Transverse colon (tissue), 4 donors: ENCODE data around the gene SLC39A12. TPM values are rescaled to one million over a fixed set of nuclear protein-coding genes. Genes with fewer than 3 reads are reported as not detected.

Experiments used
- DNase-seq: peaks from one replicate; pipeline ENCODE4 v3.0.0-alpha.2; 2019
- H3K27ac ChIP-seq, 4 donors: fragments of 200-600 bp; sonication (generic); 2 replicates each; pipeline ENCODE4 v1.5.1; 2016 to 2018; ENCODE audit warnings: inconsistent platforms in 4 of 4
- H3K27me3 ChIP-seq: fragments of 200-600 bp; sonication (generic); 2 replicates; pipeline ENCODE4 v1.5.1; 2017; ENCODE audit warnings: inconsistent platforms
- H3K36me3 ChIP-seq, 4 donors: fragments of 200-600 bp; sonication (generic); 2 replicates each; pipeline ENCODE4 v1.5.1; 2017 to 2019; ENCODE audit warnings: inconsistent platforms in 4 of 4
- H3K4me1 ChIP-seq, 4 donors: fragments of 200-600 bp; sonication (generic); 2 replicates each; pipeline ENCODE4 v1.5.1; 2017 to 2020; ENCODE audit warnings: inconsistent platforms in 4 of 4
- H3K4me3 ChIP-seq, 4 donors: fragments of 200-600 bp; sonication (generic); 1 replicate in 1 of 4; 2 replicates in 3 of 4; pipeline versions ENCODE4 v1.5.1 to v1.6.1; 2017 to 2019; ENCODE audit warnings: inconsistent platforms in 4 of 4
- H3K9me3 ChIP-seq, 2 donors: fragments of 200-600 bp; sonication (generic); 2 replicates each; pipeline ENCODE4 v1.5.1; 2017 to 2019; ENCODE audit warnings: inconsistent platforms in 2 of 2
- EP300 ChIP-seq: sonication (generic); formaldehyde crosslinking; IDR thresholded peaks from one replicate; pipeline ENCODE4 v1.6.1; 2017; ENCODE audit warnings: antibody characterized with exemption, low read depth
- POLR2A ChIP-seq: fragments of 450-650 bp; IDR thresholded peaks from one replicate; pipeline ENCODE4 v1.6.1; 2016; ENCODE audit warnings: antibody characterized with exemption, mild to moderate bottlenecking, moderate library complexity
- POLR2AphosphoS5 ChIP-seq, 3 donors: sonication (generic); formaldehyde crosslinking; IDR thresholded peaks; one replicate each; pipeline ENCODE4 v1.6.1; 2016; ENCODE audit warnings: antibody characterized with exemption in 3 of 3
- WGBS, 2 donors: methylation state at CpG; one replicate each; pipeline ENCODE4 v1.1.5; 2018; ENCODE audit warnings: low coverage in 1 of 2; 5-methylcytosine and 5-hydroxymethylcytosine counted together
- in situ Hi-C, 4 donors: fragments of 200-750 bp; cut with MboI; loops; one replicate each; pipeline versions ENCODE4 v1.15.0 to v1.15.1; 2017; ENCODE audit warnings: low sequenced_read_pairs in 3 of 4, low pct_ligation_motif_present in 1 of 4, low pct_unique_long_range_greater_than_20kb in 1 of 4
- intact Hi-C: fragments of 100-400 bp; cut with DNase I; formaldehyde crosslinking; loops from one replicate; pipeline ENCODE4 v1.15.1; 2023; ENCODE audit warnings: low total_unique reads
- total RNA-seq, 4 donors: library from RNA; depleted of rRNA; stranded (reverse); fragments of >200 nt; gene quantifications; one replicate each; pipeline ENCODE4 v1.1.0, GENCODE V29; 2016
- TF ChIP-seq, protein P1 (sequence below), 5 experiments: fragments of 200-600 bp in 3 of 5; fragments of 450-650 bp in 2 of 5; sonication (generic) in 3 of 5; IDR thresholded peaks; 1 replicate in 2 of 5; 2 replicates in 3 of 5; pipeline ENCODE4 v1.5.1; 2016 to 2017; ENCODE audit warnings: antibody characterized with exemption in 5 of 5, inconsistent platforms in 3 of 5, mild to moderate bottlenecking in 2 of 5, moderate library complexity in 1 of 5

Gene SLC39A12
- total RNA-seq, 4 donors from 2014 or later = 0.14 TPM; not detected in 3

DNA sequence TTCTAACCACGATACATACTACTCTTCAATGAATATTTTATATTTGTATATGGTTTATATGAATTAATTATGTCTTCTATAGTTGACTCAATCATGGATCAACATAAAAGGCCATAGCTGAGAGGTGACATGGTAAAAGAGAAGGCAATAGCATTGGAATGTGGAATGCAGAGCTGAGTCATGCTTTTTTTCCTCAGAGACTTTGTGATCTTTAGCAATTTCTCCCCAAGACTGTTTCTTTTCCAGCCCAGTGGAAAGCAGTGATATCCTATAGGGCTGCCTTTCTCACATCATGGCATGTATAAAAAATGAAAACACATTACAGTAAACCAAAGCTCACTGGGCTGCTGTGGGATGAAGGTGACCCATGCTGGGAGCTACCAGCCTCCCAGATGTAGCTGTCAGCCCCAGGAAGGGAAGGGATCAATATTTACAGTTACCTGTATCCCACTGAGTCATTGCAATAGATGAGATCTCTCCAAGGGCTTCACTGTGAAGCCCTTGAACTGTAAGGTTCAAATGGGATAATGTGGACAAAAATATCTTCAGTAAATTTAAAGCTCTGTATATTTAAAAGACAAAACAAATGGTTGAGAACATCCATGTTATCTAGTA, 30.2 kb downstream of the SLC39A12 start:
- 91 to 100% methylated on average over 1 of the region's 1 CpG for WGBS, 2 donors
- Histone ChIP-seq H3K9me3 (no peaks in the 10 kb centered on the region), H3K4me3 (no peak overlapping the region), H3K27me3 (no peaks in the 10 kb centered on the region), H3K27ac (no peak overlapping the region), H3K36me3 (no peaks in the 10 kb centered on the region), H3K4me1 (no peaks in the 10 kb centered on the region)
- DNase-seq = no peak
- in situ Hi-C loops = loop anchor here in 1 of 4 donors (25.0 kb wide), 1 partner anchor 420 kb away; no protein-coding TSS in a partner anchor
- no peak for TF ChIP-seq POLR2AphosphoS5 (IDR thresholded peaks at IDR 0.05)
- TF ChIP-seq EP300 = no peak
- TF ChIP-seq, protein P1, sequence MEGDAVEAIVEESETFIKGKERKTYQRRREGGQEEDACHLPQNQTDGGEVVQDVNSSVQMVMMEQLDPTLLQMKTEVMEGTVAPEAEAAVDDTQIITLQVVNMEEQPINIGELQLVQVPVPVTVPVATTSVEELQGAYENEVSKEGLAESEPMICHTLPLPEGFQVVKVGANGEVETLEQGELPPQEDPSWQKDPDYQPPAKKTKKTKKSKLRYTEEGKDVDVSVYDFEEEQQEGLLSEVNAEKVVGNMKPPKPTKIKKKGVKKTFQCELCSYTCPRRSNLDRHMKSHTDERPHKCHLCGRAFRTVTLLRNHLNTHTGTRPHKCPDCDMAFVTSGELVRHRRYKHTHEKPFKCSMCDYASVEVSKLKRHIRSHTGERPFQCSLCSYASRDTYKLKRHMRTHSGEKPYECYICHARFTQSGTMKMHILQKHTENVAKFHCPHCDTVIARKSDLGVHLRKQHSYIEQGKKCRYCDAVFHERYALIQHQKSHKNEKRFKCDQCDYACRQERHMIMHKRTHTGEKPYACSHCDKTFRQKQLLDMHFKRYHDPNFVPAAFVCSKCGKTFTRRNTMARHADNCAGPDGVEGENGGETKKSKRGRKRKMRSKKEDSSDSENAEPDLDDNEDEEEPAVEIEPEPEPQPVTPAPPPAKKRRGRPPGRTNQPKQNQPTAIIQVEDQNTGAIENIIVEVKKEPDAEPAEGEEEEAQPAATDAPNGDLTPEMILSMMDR (IDR thresholded peaks at IDR 0.05) = no peak
- TF ChIP-seq POLR2A = no peak
- intact Hi-C loops = no loop called here

DNA sequence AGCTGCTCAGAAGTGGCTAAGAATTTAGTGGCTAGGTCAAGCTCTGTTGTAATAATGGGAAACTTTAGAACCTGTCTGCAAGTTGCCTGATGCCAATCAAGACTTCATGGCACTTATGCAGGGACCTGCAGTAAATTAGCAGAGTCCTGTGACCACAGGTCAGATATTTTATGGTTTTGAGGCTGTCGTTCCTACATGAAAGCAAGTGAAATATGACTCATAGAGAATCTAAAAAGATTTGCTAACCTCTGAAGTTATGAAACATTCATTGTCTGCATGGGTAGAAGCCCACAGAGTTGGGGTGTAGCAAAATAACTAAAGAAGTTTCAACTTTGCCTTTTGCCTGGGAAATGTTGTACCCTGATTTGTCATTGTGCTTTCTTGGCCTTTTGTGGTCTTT, 32.3 kb downstream of the SLC39A12 start:
- in situ Hi-C loops = loop anchor here in 1 of 4 donors (25.0 kb wide), 1 partner anchor 422 kb away; no protein-coding TSS in a partner anchor
- DNase-seq = no peak
- 25% methylated on average over 1 of the region's 1 CpG; no CpG with 5 or more reads in 1 of the 2 donors for WGBS, 2 donors
- Histone ChIP-seq H3K4me3 (no peak overlapping the region), H3K36me3 (no peaks in the 10 kb centered on the region), H3K4me1 (no peaks in the 10 kb centered on the region), H3K9me3 (no peaks in the 10 kb centered on the region), H3K27ac (no peak overlapping the region), H3K27me3 (no peaks in the 10 kb centered on the region)
- intact Hi-C loops = no loop called here
- TF ChIP-seq POLR2A (no peak), POLR2AphosphoS5 (IDR thresholded peaks at IDR 0.05) (no peak), EP300 (no peak)
- TF ChIP-seq, protein P1 (IDR thresholded peaks at IDR 0.05) = no peak

DNA sequence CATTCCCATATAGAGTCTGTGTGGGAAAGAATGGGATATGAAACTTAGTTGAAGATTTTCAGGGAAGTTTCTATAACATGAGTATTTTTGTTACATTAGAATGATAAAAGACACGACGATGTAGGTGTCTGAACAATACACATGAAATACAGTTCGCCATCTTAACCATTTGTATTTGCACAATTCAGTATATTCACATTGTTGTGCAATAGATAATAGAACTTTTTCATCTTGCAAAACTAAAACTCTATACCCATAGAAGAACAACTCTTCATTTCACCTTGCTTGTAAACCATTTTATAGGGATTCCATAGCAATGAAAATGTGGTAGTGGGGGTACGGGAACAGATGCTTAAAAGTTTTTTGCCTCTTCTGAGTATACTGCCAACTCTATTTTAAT, 32.8 kb downstream of the SLC39A12 start:
- DNase-seq = no peak
- in situ Hi-C loops = loop anchor here in 1 of 4 donors (25.0 kb wide), 1 partner anchor 422 kb away; no protein-coding TSS in a partner anchor
- Histone ChIP-seq H3K36me3 (no peaks in the 10 kb centered on the region), H3K4me1 (no peaks in the 10 kb centered on the region), H3K4me3 (no peak overlapping the region), H3K9me3 (no peaks in the 10 kb centered on the region), H3K27me3 (no peaks in the 10 kb centered on the region), H3K27ac (no peak overlapping the region)
- TF ChIP-seq EP300 (no peak), POLR2AphosphoS5 (IDR thresholded peaks at IDR 0.05) (no peak), POLR2A (no peak)
- intact Hi-C loops = no loop called here
- WGBS, 2 donors = 75 to 92% methylated on average over 4 of the region's 4 CpGs

DNA sequence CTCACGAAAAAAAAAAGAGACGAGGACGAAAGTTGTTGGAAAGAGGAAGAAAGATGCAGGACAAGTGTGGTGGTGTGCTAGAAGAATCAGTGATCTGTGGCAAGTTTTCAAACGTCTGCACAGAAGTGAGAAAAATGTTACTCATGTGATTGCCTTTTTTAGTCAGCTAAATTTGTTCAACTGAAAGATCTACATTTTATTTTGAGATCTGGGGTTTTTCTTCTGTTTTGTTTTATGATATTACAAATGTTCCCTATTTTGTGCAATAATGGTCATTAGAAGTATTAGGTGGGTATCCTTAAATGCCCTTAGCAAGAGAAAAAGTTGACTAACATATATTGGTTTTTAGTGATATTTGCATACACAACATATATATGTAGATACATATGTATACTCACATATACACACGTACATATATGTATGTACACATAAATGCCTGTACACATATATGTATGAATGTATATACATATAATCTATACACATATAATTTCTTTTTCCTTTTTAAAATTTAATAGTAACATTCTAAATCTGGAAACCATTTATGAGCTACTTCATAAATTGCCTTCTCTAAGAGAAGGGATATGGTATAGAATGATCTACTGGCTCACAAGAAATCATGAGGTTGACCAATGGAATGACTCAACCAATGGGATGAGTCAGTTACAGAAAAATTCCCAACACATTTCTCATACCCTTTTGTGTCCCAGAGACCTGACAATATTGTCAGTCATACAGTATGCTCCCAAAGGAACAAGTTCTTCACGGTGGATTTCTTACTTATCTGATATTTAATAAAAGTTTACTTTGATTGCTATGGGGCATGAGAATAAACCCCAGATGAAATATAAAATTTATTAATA, 38.4 kb downstream of the SLC39A12 start:
- H3K4me1 ChIP-seq = no peaks in the 10 kb centered on the region
- H3K27ac ChIP-seq = no peak overlapping the region
- no peaks in the 10 kb centered on the region for H3K27me3 ChIP-seq
- H3K4me3 ChIP-seq = no peak overlapping the region
- WGBS, 2 donors = 77 to 79% methylated on average over 6 of the region's 6 CpGs
- no peaks in the 10 kb centered on the region for H3K36me3 ChIP-seq
- intact Hi-C loops = no loop called here
- TF ChIP-seq POLR2A (no peak), POLR2AphosphoS5 (IDR thresholded peaks at IDR 0.05) (no peak), EP300 (no peak)
- TF ChIP-seq, protein P1 (IDR thresholded peaks at IDR 0.05) = no peak
- DNase-seq = no peak
- no peaks in the 10 kb centered on the region for H3K9me3 ChIP-seq
- in situ Hi-C loops = loop anchor here in 1 of 4 donors (25.0 kb wide), 1 partner anchor 428 kb away; no protein-coding TSS in a partner anchor
